Measurements from ENCODE around the gene NFS1. TPM values are rescaled to one million over a fixed set of nuclear protein-coding genes. Genes with fewer than 3 reads are reported as not detected.

NFS1 gene
- total RNA-seq, 1 experiment from 2014 or later: 75.8 TPM

- H3K4me2 ChIP-seq (ENCODE audit: low read length): no peak overlapping the region
- H3K4me3 ChIP-seq (ENCODE audit: low read length): no peak overlapping the region
- H3K36me3 ChIP-seq (ENCODE audit: low read depth, low read length): peaks cover 90% of the 10 kb centered on the region
- no peak overlapping the region for H3K27ac ChIP-seq (ENCODE audit: low read length)
- DNase-seq (no peak), ATAC-seq (no peak)
- no peaks in the 10 kb centered on the region for H3K27me3 ChIP-seq (ENCODE audit: low read length)
- no peaks in the 10 kb centered on the region for H3K9me3 ChIP-seq (ENCODE audit: low read length)
- peaks cover 93% of the 10 kb centered on the region for H3K79me2 ChIP-seq (ENCODE audit: low read length)
- ChIA-PET POLR2A (ENCODE audit: unreplicated experiment) (interaction anchor here (0.7 to 1.1 kb wide), 3 partner anchors 10 to 111 kb away, joined by 4 to 5 read pairs (median 4); partner anchors contain the start of gene RBM39), CTCF (interaction anchor here (0.5 kb wide), 1 partner anchor 156 kb away, joined by 11 read pairs; no protein-coding TSS in a partner anchor)
- H3K9me2 ChIP-seq (replicated peaks; ENCODE audit: low read length): no peaks in the 10 kb centered on the region
- no TSS peak for BruUV-seq (replicated peaks)
- TF ChIP-seq EZH2 (IDR thresholded peaks at IDR 0.05; ENCODE audit: low read length, unreplicated experiment) (no peak), CTCF (conservative IDR thresholded peaks at IDR 0.05; ENCODE audit: low read depth, low read length) (no peak), EZH2phosphoT487 (IDR thresholded peaks at IDR 0.05; ENCODE audit: borderline replicate concordance, low read length) (no peak)
- no peak overlapping the region for H3K9ac ChIP-seq (ENCODE audit: low read length)
- peaks cover 76% of the 10 kb centered on the region for H4K20me1 ChIP-seq (ENCODE audit: low read length)
- no peak overlapping the region for H2AFZ ChIP-seq (ENCODE audit: low read length)
- no peaks in the 10 kb centered on the region for H3F3A ChIP-seq (ENCODE audit: low read length, unreplicated experiment)
- no peaks in the 10 kb centered on the region for H3K4me1 ChIP-seq (ENCODE audit: insufficient read depth, low read length)
- intact Hi-C loops (cut with micrococcal nuclease): no loop called here
Observed at GRCh38 chr20:35729283-35729807, 30.2 kb upstream of the NFS1 start.

- H3F3A ChIP-seq (ENCODE audit: low read length, unreplicated experiment): peaks cover 4% of the 10 kb centered on the region
- no peaks in the 10 kb centered on the region for H3K27me3 ChIP-seq (ENCODE audit: low read length)
- H3K4me1 ChIP-seq (ENCODE audit: insufficient read depth, low read length): no peaks in the 10 kb centered on the region
- no peak overlapping the region for H2AFZ ChIP-seq (ENCODE audit: low read length)
- BruUV-seq (replicated peaks): no TSS peak
- H3K9me3 ChIP-seq (ENCODE audit: low read length): no peaks in the 10 kb centered on the region
- H3K36me3 ChIP-seq (ENCODE audit: low read depth, low read length): peaks cover 86% of the 10 kb centered on the region
- POLR2A ChIA-PET (ENCODE audit: unreplicated experiment): no interaction called here
- no peak for TF ChIP-seq EZH2 (IDR thresholded peaks at IDR 0.05; ENCODE audit: low read length, unreplicated experiment)
- no peak for TF ChIP-seq CTCF (conservative IDR thresholded peaks at IDR 0.05; ENCODE audit: low read depth, low read length)
- no peak for TF ChIP-seq EZH2phosphoT487 (IDR thresholded peaks at IDR 0.05; ENCODE audit: borderline replicate concordance, low read length)
- ATAC-seq (no peak), DNase-seq (no peak)
- H3K79me2 ChIP-seq (ENCODE audit: low read length): peaks cover 91% of the 10 kb centered on the region
- peaks cover 73% of the 10 kb centered on the region for H4K20me1 ChIP-seq (ENCODE audit: low read length)
- no peak overlapping the region for H3K4me3 ChIP-seq (ENCODE audit: low read length)
- H3K4me2 ChIP-seq (ENCODE audit: low read length): no peak overlapping the region
- no peaks in the 10 kb centered on the region for H3K9me2 ChIP-seq (replicated peaks; ENCODE audit: low read length)
- H3K9ac ChIP-seq (ENCODE audit: low read length): no peak overlapping the region
- intact Hi-C loops (cut with micrococcal nuclease): no loop called here
- CTCF ChIA-PET: no interaction called here
- no peak overlapping the region for H3K27ac ChIP-seq (ENCODE audit: low read length)
Observed at GRCh38 chr20:35726842-35727711, 27.9 kb upstream of the NFS1 start.

All from PC-3 (cell line).